B cell (primary cell): ENCODE measurements around the gene TIGD1.

Experiments used
- CTCF ChIP-seq: fragments of 200-600 bp; IDR thresholded peaks from one replicate; pipeline ENCODE4 v1.8.0; 2022; ENCODE audit warnings: antibody characterized with exemption, mild to moderate bottlenecking
- EZH2 ChIP-seq: IDR thresholded peaks from 2 replicates; pipeline ENCODE4 v1.6.1; 2012; ENCODE audit warnings: borderline replicate concordance, low read depth, mild to moderate bottlenecking, moderate library complexity, low read length; ENCODE audit not compliant: insufficient read depth, poor library complexity, severe bottlenecking

- TF ChIP-seq CTCF (no peak), EZH2 (no peak)
Measured at GRCh38 chr2:232543928-232544631, 6.3 kb downstream of the TIGD1 start.
